Osteocyte (in vitro differentiated cells): Measurements from ENCODE around the gene GDA. TPM values are rescaled to one million over a fixed set of nuclear protein-coding genes. Genes with fewer than 3 reads are reported as not detected.

Experiments
- DNase-seq: peaks from one replicate; pipeline ENCODE4 v3.0.0; 2021; ENCODE audit warnings: mixed read lengths; ENCODE audit not compliant: unreplicated experiment; ENCODE audit errors: extremely low spot score
- H3K27ac Mint-ChIP-seq: one replicate; pipeline ENCODE4 v1.8.0; 2021; ENCODE audit warnings: mild to moderate bottlenecking, mixed read lengths; ENCODE audit not compliant: unreplicated experiment
- H3K27me3 Mint-ChIP-seq: one replicate; pipeline ENCODE4 v1.8.0; 2021; ENCODE audit warnings: mixed read lengths; ENCODE audit not compliant: unreplicated experiment
- H3K36me3 Mint-ChIP-seq: one replicate; pipeline ENCODE4 v1.8.0; 2021; ENCODE audit warnings: mixed read lengths; ENCODE audit not compliant: unreplicated experiment
- H3K4me1 Mint-ChIP-seq: one replicate; pipeline ENCODE4 v1.8.0; 2021; ENCODE audit warnings: mixed read lengths; ENCODE audit not compliant: unreplicated experiment
- H3K4me3 Mint-ChIP-seq: one replicate; pipeline ENCODE4 v1.8.0; 2021; ENCODE audit warnings: mild to moderate bottlenecking, moderate library complexity, mixed read lengths; ENCODE audit not compliant: unreplicated experiment
- H3K9me3 Mint-ChIP-seq: one replicate; pipeline ENCODE4 v1.8.0; 2021; ENCODE audit warnings: mixed read lengths; ENCODE audit not compliant: unreplicated experiment
- CTCF ChIP-seq: fragments of 200-600 bp; sonication (generic); IDR thresholded peaks from 2 replicates; pipeline ENCODE4 v1.5.0; 2021; ENCODE audit warnings: antibody characterized with exemption, mild to moderate bottlenecking, moderate library complexity
- total RNA-seq: library from RNA; stranded (reverse); gene quantifications from 2 replicates; pipeline ENCODE4 v1.2.1, GENCODE V29; 2021

GDA gene
- total RNA-seq, 1 donor from 2014 or later, result not detected

GRCh38 chr9:72292256-72292682 is 143.0 kb downstream of the GDA start:
- H3K27ac Mint-ChIP-seq, result no peak overlapping the region
- no peaks in the 10 kb centered on the region for H3K36me3 Mint-ChIP-seq
- DNase-seq, result no peak
- no peaks in the 10 kb centered on the region for H3K9me3 Mint-ChIP-seq
- H3K4me3 Mint-ChIP-seq, result no peak overlapping the region
- H3K4me1 Mint-ChIP-seq, result peaks cover 10% of the 10 kb centered on the region
- peak; percentile 70 for TF ChIP-seq CTCF
- peaks cover 13% of the 10 kb centered on the region for H3K27me3 Mint-ChIP-seq

- Mint-ChIP-seq H3K9me3 (no peaks in the 10 kb centered on the region), H3K4me1 (peaks cover 10% of the 10 kb centered on the region), H3K27me3 (peaks cover 8% of the 10 kb centered on the region), H3K4me3 (no peak overlapping the region), H3K36me3 (no peaks in the 10 kb centered on the region), H3K27ac (no peak overlapping the region)
- no peak for TF ChIP-seq CTCF
- DNase-seq, result no peak
Observed at GRCh38 chr9:72292874-72293607, 143.8 kb downstream of the GDA start.

GRCh38 chr9:72294936-72295335 is 145.7 kb downstream of the GDA start:
- H3K9me3 Mint-ChIP-seq, result no peaks in the 10 kb centered on the region
- no peak overlapping the region for H3K4me3 Mint-ChIP-seq
- peaks cover 2% of the 10 kb centered on the region for H3K27me3 Mint-ChIP-seq
- H3K4me1 Mint-ChIP-seq, result peaks cover 10% of the 10 kb centered on the region
- DNase-seq, result no peak
- no peaks in the 10 kb centered on the region for H3K36me3 Mint-ChIP-seq
- no peak for TF ChIP-seq CTCF
- H3K27ac Mint-ChIP-seq, result no peak overlapping the region

GRCh38 chr9:72297516-72297915 is 148.3 kb downstream of the GDA start:
- no peak for DNase-seq
- Mint-ChIP-seq H3K27me3 (no peaks in the 10 kb centered on the region), H3K36me3 (no peaks in the 10 kb centered on the region), H3K9me3 (no peaks in the 10 kb centered on the region), H3K4me3 (no peak overlapping the region), H3K4me1 (peaks cover 6% of the 10 kb centered on the region), H3K27ac (no peak overlapping the region)
- TF ChIP-seq CTCF, result no peak

GRCh38 chr9:72299017-72299603 is 149.9 kb downstream of the GDA start:
- no peaks in the 10 kb centered on the region for H3K4me1 Mint-ChIP-seq
- H3K27ac Mint-ChIP-seq, result no peak overlapping the region
- H3K9me3 Mint-ChIP-seq, result no peaks in the 10 kb centered on the region
- H3K36me3 Mint-ChIP-seq, result no peaks in the 10 kb centered on the region
- no peak for DNase-seq
- TF ChIP-seq CTCF, result no peak
- H3K27me3 Mint-ChIP-seq, result no peaks in the 10 kb centered on the region
- no peak overlapping the region for H3K4me3 Mint-ChIP-seq
